ENCODE measurements around the gene NR2C2AP. TPM values are rescaled to one million over a fixed set of nuclear protein-coding genes. Genes with fewer than 3 reads are reported as not detected.

NR2C2AP gene
- total RNA-seq, 1 experiment from 2014 or later, result 42.1 TPM

GRCh38 chr19:19159534-19159933 lies 43.7 kb downstream of the NR2C2AP start:
- H3K36me3 ChIP-seq (ENCODE audit: control insufficient read depth, insufficient read depth, low read length), result no peaks in the 10 kb centered on the region
- ChIA-PET POLR2A (no interaction called here), CTCF (no interaction called here)
- no peaks in the 10 kb centered on the region for H3K27me3 ChIP-seq (ENCODE audit: control insufficient read depth, insufficient read depth, low read length)
- BruUV-seq (replicated peaks), result no TSS peak
- intact Hi-C loops (cut with micrococcal nuclease; ENCODE audit: unreplicated experiment) (no loop called here), in situ Hi-C loops (cut with HindIII; ENCODE audit: low pct_unique_long_range_greater_than_20kb, low sequenced_read_pairs) (no loop called here)
- no peak for ATAC-seq
- H3K27ac ChIP-seq (ENCODE audit: low read length), result no peak overlapping the region
- TF ChIP-seq SIN3A (IDR thresholded peaks at IDR 0.05; ENCODE audit: borderline replicate concordance, insufficient read depth, low read depth, low read length) (no peak), TCF7L2 (IDR thresholded peaks at IDR 0.05; ENCODE audit: low read depth, low read length) (no peak), POLR2AphosphoS5 (IDR thresholded peaks at IDR 0.05; ENCODE audit: low read depth, low read length) (no peak), REST (IDR thresholded peaks at IDR 0.05; ENCODE audit: insufficient read depth in 1 of 2, low read depth in 2 of 2, low read length in 1 of 2) (no peak)
- DNase-seq (ENCODE audit: low read depth, low spot score), result no peak
- H3K4me1 ChIP-seq (ENCODE audit: control insufficient read depth, insufficient read depth, low read length), result no peaks in the 10 kb centered on the region
- no peak overlapping the region for H3K4me3 ChIP-seq (ENCODE audit: low read depth in 2 of 2, low read length in 2 of 2)
- no peaks in the 10 kb centered on the region for H3K9me3 ChIP-seq (ENCODE audit: control insufficient read depth, insufficient read depth, low read depth, low read length)

GRCh38 chr19:19157808-19158207 lies 45.4 kb downstream of the NR2C2AP start:
- H3K9me3 ChIP-seq (ENCODE audit: control insufficient read depth, insufficient read depth, low read depth, low read length), result no peaks in the 10 kb centered on the region
- CTCF ChIA-PET, result no interaction called here

More at GRCh38 chr19:19157808-19158207, 45.4 kb downstream of the NR2C2AP start:
- no peak overlapping the region for H3K27ac ChIP-seq (ENCODE audit: low read length)
- ATAC-seq (no peak), DNase-seq (ENCODE audit: low read depth, low spot score) (no peak)
- no peak for TF ChIP-seq REST (IDR thresholded peaks at IDR 0.05; ENCODE audit: insufficient read depth in 1 of 2, low read depth in 2 of 2, low read length in 1 of 2)
- no peak for TF ChIP-seq CTCF (IDR thresholded peaks at IDR 0.05)
- no peak for TF ChIP-seq POLR2AphosphoS5 (IDR thresholded peaks at IDR 0.05; ENCODE audit: low read depth, low read length)
- TF ChIP-seq SIN3A (IDR thresholded peaks at IDR 0.05; ENCODE audit: borderline replicate concordance, insufficient read depth, low read depth, low read length), result no peak
- no peak for TF ChIP-seq TCF7L2 (IDR thresholded peaks at IDR 0.05; ENCODE audit: low read depth, low read length)
- no peaks in the 10 kb centered on the region for H3K27me3 ChIP-seq (ENCODE audit: control insufficient read depth, insufficient read depth, low read length)
- intact Hi-C loops (cut with micrococcal nuclease; ENCODE audit: unreplicated experiment) (no loop called here), in situ Hi-C loops (cut with HindIII; ENCODE audit: low pct_unique_long_range_greater_than_20kb, low sequenced_read_pairs) (no loop called here)
- no peaks in the 10 kb centered on the region for H3K4me1 ChIP-seq (ENCODE audit: control insufficient read depth, insufficient read depth, low read length)
- no peaks in the 10 kb centered on the region for H3K36me3 ChIP-seq (ENCODE audit: control insufficient read depth, insufficient read depth, low read length)
- no peak overlapping the region for H3K4me3 ChIP-seq (ENCODE audit: low read depth in 2 of 2, low read length in 2 of 2)
- no TSS peak for BruUV-seq (replicated peaks)
- POLR2A ChIA-PET, result no interaction called here
